HG03520 (cell line): Measurements from ENCODE around the gene CYYR1.
"Not testable (repeated sequence)": the region's sequence is repeated elsewhere in the genome, so short reads cannot be mapped to it uniquely, and the experiment has no call there.

ENCODE experiments used
- ATAC-seq: cut with Tn5 transposase; IDR thresholded peaks from one replicate; pipeline ENCODE4 v1.9.1; 2021; ENCODE audit warnings: mild to moderate bottlenecking, moderate library complexity; ENCODE audit not compliant: unreplicated experiment

CYYR1 gene

GRCh38 chr21:26495283-26495849, 77.7 kb downstream of the CYYR1 start:
- ATAC-seq: no peak

GRCh38 chr21:26491663-26492062, 81.4 kb downstream of the CYYR1 start:
- no peak for ATAC-seq

GRCh38 chr21:26490771-26491170, 82.3 kb downstream of the CYYR1 start:
- no peak for ATAC-seq

- no peak for ATAC-seq
Observed at GRCh38 chr21:26489781-26490180, 83.3 kb downstream of the CYYR1 start.

GRCh38 chr21:26487981-26488480, 85.1 kb downstream of the CYYR1 start:
- no peak for ATAC-seq

GRCh38 chr21:26473471-26473870, 99.6 kb downstream of the CYYR1 start:
- ATAC-seq: no peak

GRCh38 chr21:26471099-26471471, 102.0 kb downstream of the CYYR1 start:
- no peak for ATAC-seq

GRCh38 chr21:26470351-26471098, 102.6 kb downstream of the CYYR1 start:
- ATAC-seq: no peak

- no peak for ATAC-seq
Observed at GRCh38 chr21:26469789-26470188, 103.3 kb downstream of the CYYR1 start.

- no peak for ATAC-seq
Observed at GRCh38 chr21:26465916-26466315, 107.2 kb downstream of the CYYR1 start.

GRCh38 chr21:26461500-26461899, 111.6 kb downstream of the CYYR1 start:
- ATAC-seq: no peak

- ATAC-seq: no peak
Observed at GRCh38 chr21:26460621-26461020, 112.5 kb downstream of the CYYR1 start.

GRCh38 chr21:26458854-26459253, 114.2 kb downstream of the CYYR1 start:
- ATAC-seq: not testable (repeated sequence)

- no peak for ATAC-seq
Observed at GRCh38 chr21:26457817-26458216, 115.3 kb downstream of the CYYR1 start.

GRCh38 chr21:26453267-26453666, 119.8 kb downstream of the CYYR1 start:
- no peak for ATAC-seq

- no peak for ATAC-seq
Observed at GRCh38 chr21:26451081-26451740, 121.9 kb downstream of the CYYR1 start.

GRCh38 chr21:26449161-26449560, 123.9 kb downstream of the CYYR1 start:
- no peak for ATAC-seq

- no peak for ATAC-seq
Observed at GRCh38 chr21:26448751-26449150, 124.3 kb downstream of the CYYR1 start.

- ATAC-seq: no peak
Observed at GRCh38 chr21:26447932-26448475, 125.1 kb downstream of the CYYR1 start.

- ATAC-seq: no peak
Observed at GRCh38 chr21:26445440-26445839, 127.6 kb downstream of the CYYR1 start.

GRCh38 chr21:26444646-26445045, 128.4 kb downstream of the CYYR1 start:
- no peak for ATAC-seq

GRCh38 chr21:26443867-26444266, 129.2 kb downstream of the CYYR1 start:
- no peak for ATAC-seq
